Activated T-cell treated with anti-CD3 and anti-CD28 coated beads, Interleukin-2, amount 50 U/mL, for 24 hours (primary cell): ENCODE measurements around the gene LBP.
"Not testable (repeated sequence)": the region's sequence is repeated elsewhere in the genome, so short reads cannot be mapped to it uniquely, and the experiment has no call there.

Experiments
- DNase-seq: peaks from one replicate; pipeline ENCODE4 v3.0.0-alpha.2; 2020
- H3K27ac Mint-ChIP-seq: 2 replicates; pipeline ENCODE4 v1.8.0; 2020; ENCODE audit warnings: mild to moderate bottlenecking, mixed read lengths
- H3K27me3 Mint-ChIP-seq: 2 replicates; pipeline ENCODE4 v1.8.0; 2020; ENCODE audit warnings: mixed read lengths
- H3K36me3 Mint-ChIP-seq: 2 replicates; pipeline ENCODE4 v1.8.0; 2020; ENCODE audit warnings: low read depth, mixed read lengths
- H3K4me1 Mint-ChIP-seq: 2 replicates; pipeline ENCODE4 v1.8.0; 2020; ENCODE audit warnings: low read depth, mixed read lengths
- H3K4me3 Mint-ChIP-seq: 2 replicates; pipeline ENCODE4 v1.8.0; 2020; ENCODE audit warnings: mild to moderate bottlenecking, moderate library complexity, mixed read lengths
- H3K9me3 Mint-ChIP-seq: 2 replicates; pipeline ENCODE4 v1.8.0; 2020; ENCODE audit warnings: mixed read lengths

The LBP gene

GRCh38 chr20:38377838-38378237, 31.6 kb downstream of the LBP start:
- not testable (repeated sequence) for H3K36me3 Mint-ChIP-seq, H3K4me3 Mint-ChIP-seq, H3K9me3 Mint-ChIP-seq, DNase-seq, H3K4me1 Mint-ChIP-seq, H3K27ac Mint-ChIP-seq
- H3K27me3 Mint-ChIP-seq, result peaks cover 18% of the 10 kb centered on the region

DNA sequence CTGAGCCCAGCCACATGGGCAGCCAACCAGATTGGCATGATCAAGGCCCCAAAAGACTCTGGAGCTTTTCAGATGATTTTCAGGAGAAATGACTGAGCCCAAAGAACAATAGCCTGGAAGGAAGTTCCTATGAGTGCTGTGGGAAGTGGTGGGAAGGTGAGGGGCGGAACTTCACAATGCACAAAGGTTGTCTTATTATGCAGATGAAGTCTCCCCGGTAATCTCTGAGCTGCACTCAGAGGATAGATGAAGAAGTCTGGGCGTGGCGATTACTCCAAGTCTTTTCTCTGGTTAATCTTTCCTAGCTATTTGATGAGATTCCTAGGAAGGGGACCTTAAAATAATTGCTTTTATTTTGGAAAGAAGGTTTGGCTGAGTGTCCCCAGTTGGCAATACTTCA, 36.9 kb downstream of the LBP start:
- Mint-ChIP-seq H3K9me3 (no peaks in the 10 kb centered on the region), H3K36me3 (no peaks in the 10 kb centered on the region), H3K4me3 (no peak overlapping the region), H3K27me3 (peaks cover 48% of the 10 kb centered on the region), H3K27ac (no peak overlapping the region), H3K4me1 (no peaks in the 10 kb centered on the region)
- DNase-seq, result no peak

GRCh38 chr20:38386004-38386403, 39.7 kb downstream of the LBP start:
- no peak overlapping the region for H3K27ac Mint-ChIP-seq
- no peaks in the 10 kb centered on the region for H3K9me3 Mint-ChIP-seq
- H3K4me3 Mint-ChIP-seq, result no peak overlapping the region
- peaks cover 42% of the 10 kb centered on the region for H3K27me3 Mint-ChIP-seq
- no peaks in the 10 kb centered on the region for H3K36me3 Mint-ChIP-seq
- no peak for DNase-seq
- H3K4me1 Mint-ChIP-seq, result no peaks in the 10 kb centered on the region

- Mint-ChIP-seq H3K27ac (no peak overlapping the region), H3K4me3 (no peak overlapping the region), H3K9me3 (no peaks in the 10 kb centered on the region), H3K4me1 (no peaks in the 10 kb centered on the region), H3K36me3 (no peaks in the 10 kb centered on the region), H3K27me3 (peaks cover 39% of the 10 kb centered on the region)
- no peak for DNase-seq
Measured at GRCh38 chr20:38386851-38387250, 40.6 kb downstream of the LBP start.

DNA sequence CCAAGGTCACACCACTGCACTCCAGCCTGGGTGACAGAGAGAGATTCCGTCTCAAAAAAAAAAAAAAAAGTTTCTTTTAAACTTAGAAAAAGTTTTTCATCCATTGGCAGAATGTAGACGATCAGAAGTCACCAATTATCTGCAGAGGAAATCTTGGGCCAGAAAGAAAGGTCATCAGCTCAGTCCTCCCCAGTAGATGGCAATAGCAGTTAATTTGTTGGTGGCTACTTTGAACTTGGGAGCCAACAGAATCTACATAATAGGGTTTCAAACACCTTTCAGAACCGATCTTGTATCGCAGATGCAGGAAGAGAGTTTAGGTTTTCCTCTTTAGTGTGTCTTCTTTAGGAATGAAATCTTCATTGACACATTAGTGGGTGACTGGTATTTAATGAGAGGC, 41.7 kb downstream of the LBP start:
- no peak overlapping the region for H3K27ac Mint-ChIP-seq
- H3K4me1 Mint-ChIP-seq, result no peaks in the 10 kb centered on the region

GRCh38 chr20:38392356-38392755, 46.1 kb downstream of the LBP start:
- no peak overlapping the region for H3K4me3 Mint-ChIP-seq
- no peaks in the 10 kb centered on the region for H3K9me3 Mint-ChIP-seq
- H3K36me3 Mint-ChIP-seq, result no peaks in the 10 kb centered on the region
- H3K27me3 Mint-ChIP-seq, result peaks cover 11% of the 10 kb centered on the region
- DNase-seq, result no peak
- no peaks in the 10 kb centered on the region for H3K4me1 Mint-ChIP-seq
- H3K27ac Mint-ChIP-seq, result no peak overlapping the region

More for the DNA sequence above, 41.7 kb downstream of the LBP start:
- Mint-ChIP-seq H3K27me3 (peaks cover 30% of the 10 kb centered on the region), H3K9me3 (no peaks in the 10 kb centered on the region), H3K4me3 (no peak overlapping the region), H3K36me3 (no peaks in the 10 kb centered on the region)
- DNase-seq, result no peak

GRCh38 chr20:38393259-38393658, 47.0 kb downstream of the LBP start:
- Mint-ChIP-seq H3K27ac (no peak overlapping the region), H3K9me3 (no peaks in the 10 kb centered on the region), H3K36me3 (no peaks in the 10 kb centered on the region), H3K27me3 (peaks cover 8% of the 10 kb centered on the region), H3K4me3 (no peak overlapping the region), H3K4me1 (no peaks in the 10 kb centered on the region)
- no peak for DNase-seq

- no peak for DNase-seq
- Mint-ChIP-seq H3K27me3 (peaks cover 8% of the 10 kb centered on the region), H3K4me1 (no peaks in the 10 kb centered on the region), H3K36me3 (no peaks in the 10 kb centered on the region), H3K4me3 (no peak overlapping the region), H3K9me3 (no peaks in the 10 kb centered on the region), H3K27ac (no peak overlapping the region)
Measured at GRCh38 chr20:38395165-38395564, 48.9 kb downstream of the LBP start.

- not testable (repeated sequence) for H3K36me3 Mint-ChIP-seq, H3K4me1 Mint-ChIP-seq, DNase-seq, H3K4me3 Mint-ChIP-seq, H3K9me3 Mint-ChIP-seq, H3K27ac Mint-ChIP-seq, H3K27me3 Mint-ChIP-seq
Measured at GRCh38 chr20:38395751-38396395, 49.6 kb downstream of the LBP start.

DNA sequence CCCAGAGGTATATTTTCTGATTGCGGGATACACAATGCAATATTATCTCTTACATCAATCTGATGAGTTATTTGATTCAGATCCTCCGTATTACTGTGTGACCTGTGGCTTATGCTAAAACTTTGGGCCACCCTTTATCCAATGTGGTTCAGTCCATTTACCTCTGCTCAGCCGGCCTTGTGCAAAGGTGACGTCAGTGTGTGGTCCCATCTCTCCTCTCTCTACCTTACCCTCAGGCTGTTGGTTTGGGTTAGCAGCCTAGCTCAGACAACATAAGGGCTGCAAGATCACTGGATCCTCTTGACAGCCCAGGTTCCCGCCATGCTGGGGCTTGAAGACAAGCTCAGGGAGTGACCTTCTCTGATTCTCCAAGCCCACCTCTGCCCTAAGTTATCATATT, 55.8 kb downstream of the LBP start:
- DNase-seq, result no peak
- H3K36me3 Mint-ChIP-seq, result peaks cover 32% of the 10 kb centered on the region

GRCh38 chr20:38402816-38403215, 56.5 kb downstream of the LBP start:
- Mint-ChIP-seq H3K4me1 (no peaks in the 10 kb centered on the region), H3K36me3 (peaks cover 37% of the 10 kb centered on the region), H3K9me3 (peaks cover 3% of the 10 kb centered on the region), H3K4me3 (no peak overlapping the region), H3K27me3 (no peaks in the 10 kb centered on the region), H3K27ac (no peak overlapping the region)
- DNase-seq, result no peak

More for the DNA sequence above, 55.8 kb downstream of the LBP start:
- Mint-ChIP-seq H3K27ac (no peak overlapping the region), H3K4me3 (no peak overlapping the region), H3K9me3 (peaks cover 3% of the 10 kb centered on the region), H3K27me3 (no peaks in the 10 kb centered on the region), H3K4me1 (no peaks in the 10 kb centered on the region)

DNA sequence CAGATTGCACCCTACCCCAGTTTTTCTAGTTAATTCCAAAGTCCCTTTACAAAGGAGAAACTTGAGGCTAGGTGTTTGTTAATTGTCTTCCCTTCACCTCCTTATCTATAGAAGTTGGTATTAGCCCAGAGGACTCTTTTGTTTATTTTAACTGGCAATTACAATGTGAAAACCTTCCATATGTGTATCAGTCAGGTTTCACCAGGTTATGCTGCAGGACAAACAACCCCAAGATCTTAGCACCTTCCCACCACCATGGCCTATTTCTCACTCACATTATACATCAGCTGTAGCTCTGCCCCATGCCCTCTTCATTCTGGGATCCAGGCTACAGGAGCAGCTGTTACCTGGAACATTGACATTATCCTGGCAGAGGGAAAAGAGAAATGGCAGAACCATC, 57.7 kb downstream of the LBP start:
- peaks cover 49% of the 10 kb centered on the region for H3K36me3 Mint-ChIP-seq
- H3K27me3 Mint-ChIP-seq, result no peaks in the 10 kb centered on the region
- no peak overlapping the region for H3K27ac Mint-ChIP-seq
- no peak for DNase-seq
- H3K9me3 Mint-ChIP-seq, result peaks cover 3% of the 10 kb centered on the region
- H3K4me1 Mint-ChIP-seq, result no peaks in the 10 kb centered on the region
- H3K4me3 Mint-ChIP-seq, result no peak overlapping the region

- Mint-ChIP-seq H3K4me3 (no peak overlapping the region), H3K27ac (no peak overlapping the region), H3K9me3 (peaks cover 3% of the 10 kb centered on the region)
Measured at GRCh38 chr20:38405132-38405531, 58.9 kb downstream of the LBP start.

DNA sequence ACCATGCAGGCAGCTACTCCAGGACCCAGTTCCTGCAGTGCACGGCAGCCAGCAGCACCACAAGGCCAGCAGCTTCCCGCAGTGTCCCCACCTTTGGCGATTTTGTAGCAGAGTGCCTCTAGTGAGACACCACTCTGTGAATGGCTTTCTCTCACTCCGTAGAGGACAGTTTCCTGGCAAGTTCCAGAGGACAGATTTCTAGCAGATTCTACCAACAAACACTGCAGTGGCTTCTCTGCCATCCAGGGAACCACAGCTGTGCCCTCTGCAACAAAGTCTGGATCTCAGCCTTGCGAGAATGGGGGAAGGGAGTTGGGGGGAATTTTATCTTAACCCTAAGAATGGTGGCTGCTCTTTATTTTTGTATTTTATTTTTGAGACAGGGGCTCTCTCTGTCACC, 60.2 kb downstream of the LBP start:
- H3K4me1 Mint-ChIP-seq, result no peaks in the 10 kb centered on the region
- H3K9me3 Mint-ChIP-seq, result peaks cover 3% of the 10 kb centered on the region
- no peak overlapping the region for H3K4me3 Mint-ChIP-seq
- H3K27ac Mint-ChIP-seq, result no peak overlapping the region
- DNase-seq, result no peak
- H3K27me3 Mint-ChIP-seq, result no peaks in the 10 kb centered on the region
- peaks cover 71% of the 10 kb centered on the region for H3K36me3 Mint-ChIP-seq

More at GRCh38 chr20:38405132-38405531, 58.9 kb downstream of the LBP start:
- peaks cover 58% of the 10 kb centered on the region for H3K36me3 Mint-ChIP-seq
- H3K27me3 Mint-ChIP-seq, result no peaks in the 10 kb centered on the region
- no peak for DNase-seq
- no peaks in the 10 kb centered on the region for H3K4me1 Mint-ChIP-seq

DNA sequence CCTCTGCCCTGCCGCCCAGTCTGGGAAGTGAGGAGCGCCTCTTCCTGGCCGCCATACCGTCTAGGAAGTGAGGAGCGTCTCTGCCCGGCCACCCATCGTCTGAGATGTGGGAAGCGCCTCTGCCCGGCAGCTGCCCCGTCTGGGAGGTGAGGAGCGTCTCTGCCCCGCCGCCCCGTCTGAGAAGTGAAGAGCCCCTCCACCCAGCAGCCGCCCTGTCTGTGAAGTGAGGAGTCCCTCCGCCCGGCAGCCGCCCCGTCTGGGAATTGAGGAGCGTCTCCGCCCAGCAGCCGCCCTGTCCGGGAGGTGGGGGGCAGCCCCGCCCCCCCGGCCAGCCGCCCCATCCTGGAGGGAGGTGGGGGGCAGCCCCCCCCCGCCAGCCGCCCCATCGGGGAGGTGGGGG, 61.0 kb downstream of the LBP start:
- no peaks in the 10 kb centered on the region for H3K4me1 Mint-ChIP-seq
- H3K9me3 Mint-ChIP-seq, result peaks cover 3% of the 10 kb centered on the region
- DNase-seq, result no peak
- H3K27me3 Mint-ChIP-seq, result no peaks in the 10 kb centered on the region
- peaks cover 78% of the 10 kb centered on the region for H3K36me3 Mint-ChIP-seq
- H3K27ac Mint-ChIP-seq, result no peak overlapping the region
- H3K4me3 Mint-ChIP-seq, result no peak overlapping the region

DNA sequence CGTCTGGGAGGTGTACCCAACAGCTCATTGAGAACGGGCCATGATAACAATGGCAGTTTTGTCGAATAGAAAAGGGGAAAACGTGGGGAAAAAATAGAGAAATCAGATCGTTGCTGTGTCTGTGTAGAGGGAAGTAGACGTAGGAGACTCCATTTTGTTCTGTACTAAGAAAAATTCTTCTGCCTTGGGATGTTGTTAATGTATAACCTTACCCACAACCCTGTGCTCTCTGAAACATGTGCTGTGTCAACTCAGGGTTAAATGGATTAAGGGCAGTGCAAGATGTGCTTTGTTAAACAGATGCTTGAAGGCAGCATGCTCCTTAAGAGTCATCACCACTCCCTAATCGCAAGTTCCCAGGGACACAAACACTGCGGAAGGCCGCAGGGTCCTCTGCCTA, 61.5 kb downstream of the LBP start:
- not testable (repeated sequence) for H3K27ac Mint-ChIP-seq, H3K27me3 Mint-ChIP-seq, H3K9me3 Mint-ChIP-seq, H3K4me3 Mint-ChIP-seq, DNase-seq, H3K4me1 Mint-ChIP-seq
- peaks cover 83% of the 10 kb centered on the region for H3K36me3 Mint-ChIP-seq
